Measurements from ENCODE around the gene NUBPL.
"Not testable (repeated sequence)": the region's sequence is repeated elsewhere in the genome, so short reads cannot be mapped to it uniquely, and the experiment has no call there.

Gene NUBPL

DNA sequence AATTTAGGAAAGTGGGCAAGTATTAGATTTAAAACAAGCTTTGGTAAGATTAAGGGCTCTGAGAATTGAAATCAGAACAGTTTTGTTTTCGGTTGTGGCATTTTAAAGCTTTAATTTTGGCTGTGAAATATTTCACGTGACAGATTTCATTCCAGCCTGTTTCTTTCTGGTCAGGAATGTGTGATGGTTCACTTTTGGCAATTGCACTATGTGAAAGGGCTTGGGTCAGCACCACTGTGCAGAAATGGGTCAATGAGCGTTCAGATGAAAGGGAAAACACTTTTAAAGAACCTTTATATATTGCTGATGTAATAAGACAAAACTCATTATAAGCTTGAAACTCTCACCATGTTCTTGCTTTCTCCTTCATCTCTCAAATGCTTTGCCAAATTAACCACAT, 17.1 kb downstream of the NUBPL start:
- DNase-seq (ENCODE audit: low spot score): no peak

GRCh38 chr14:31578792-31579501, 17.7 kb downstream of the NUBPL start:
- no peak for DNase-seq (ENCODE audit: low spot score)

DNA sequence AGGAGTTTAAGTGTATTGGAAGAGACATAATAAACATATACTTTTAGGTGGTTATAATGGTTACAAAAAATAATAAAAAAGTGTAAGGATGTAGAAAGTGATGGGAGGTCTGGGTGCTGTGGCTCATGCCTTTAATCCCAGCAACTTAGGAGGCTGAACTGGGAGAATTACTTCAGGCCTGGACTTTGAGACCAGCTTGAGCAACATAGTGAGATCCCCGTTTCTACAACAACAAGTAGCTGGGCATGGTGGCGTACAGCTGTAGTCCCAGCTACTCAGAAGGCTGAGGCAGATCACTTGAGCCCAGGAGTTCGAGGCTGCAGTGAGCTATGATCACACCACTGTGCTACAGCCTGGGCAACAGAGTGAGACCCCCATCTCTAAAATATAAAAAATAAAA, 19.0 kb downstream of the NUBPL start:
- no peak for DNase-seq (ENCODE audit: low spot score)

DNA sequence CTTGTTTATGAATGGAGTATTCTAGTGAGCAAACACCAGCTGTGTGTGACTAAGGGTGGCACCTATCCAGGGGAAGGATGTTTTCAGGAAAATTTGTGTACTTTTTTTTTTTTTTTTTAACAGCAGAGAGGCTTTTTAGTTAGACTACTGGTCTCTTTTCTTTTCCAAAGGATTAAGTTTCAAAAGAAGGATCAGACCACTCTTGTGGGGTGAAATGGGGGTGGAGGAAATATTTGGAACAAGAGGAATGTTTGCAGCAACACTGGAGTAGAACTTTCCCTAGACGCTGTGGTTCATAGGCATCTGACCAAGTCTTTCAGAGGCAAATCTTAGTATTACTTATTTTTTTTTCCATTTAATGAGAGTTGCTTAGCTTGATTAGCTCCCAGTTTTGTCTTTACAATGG, 21.1 kb downstream of the NUBPL start:
- DNase-seq (ENCODE audit: low spot score): no peak

- DNase-seq (ENCODE audit: low spot score): no peak
Measured at GRCh38 chr14:31582836-31583452, 21.7 kb downstream of the NUBPL start.

GRCh38 chr14:31590206-31590605, 29.0 kb downstream of the NUBPL start:
- DNase-seq (ENCODE audit: low spot score): no peak

DNA sequence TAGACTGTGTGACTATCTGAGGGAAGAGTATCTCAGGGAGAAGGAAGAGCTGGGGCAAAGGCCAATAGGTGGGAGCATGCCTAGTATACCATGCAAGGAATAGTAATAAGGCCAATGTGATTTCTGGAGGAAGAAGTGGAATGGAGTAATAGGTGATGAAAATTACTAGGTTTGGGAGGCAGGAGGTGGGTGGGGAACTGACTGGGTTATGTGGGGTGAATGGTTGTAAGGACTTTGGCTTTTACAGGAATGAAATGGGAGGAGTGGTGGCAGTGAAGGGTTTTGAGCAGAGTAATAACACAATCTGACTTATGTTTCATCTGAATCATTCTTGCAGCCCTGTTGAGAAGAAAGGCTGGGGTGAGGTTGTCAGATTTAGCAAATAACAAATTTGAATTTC, 30.9 kb downstream of the NUBPL start:
- no peak for DNase-seq (ENCODE audit: low spot score)

GRCh38 chr14:31592631-31593030, 31.4 kb downstream of the NUBPL start:
- no peak for DNase-seq (ENCODE audit: low spot score)

DNA sequence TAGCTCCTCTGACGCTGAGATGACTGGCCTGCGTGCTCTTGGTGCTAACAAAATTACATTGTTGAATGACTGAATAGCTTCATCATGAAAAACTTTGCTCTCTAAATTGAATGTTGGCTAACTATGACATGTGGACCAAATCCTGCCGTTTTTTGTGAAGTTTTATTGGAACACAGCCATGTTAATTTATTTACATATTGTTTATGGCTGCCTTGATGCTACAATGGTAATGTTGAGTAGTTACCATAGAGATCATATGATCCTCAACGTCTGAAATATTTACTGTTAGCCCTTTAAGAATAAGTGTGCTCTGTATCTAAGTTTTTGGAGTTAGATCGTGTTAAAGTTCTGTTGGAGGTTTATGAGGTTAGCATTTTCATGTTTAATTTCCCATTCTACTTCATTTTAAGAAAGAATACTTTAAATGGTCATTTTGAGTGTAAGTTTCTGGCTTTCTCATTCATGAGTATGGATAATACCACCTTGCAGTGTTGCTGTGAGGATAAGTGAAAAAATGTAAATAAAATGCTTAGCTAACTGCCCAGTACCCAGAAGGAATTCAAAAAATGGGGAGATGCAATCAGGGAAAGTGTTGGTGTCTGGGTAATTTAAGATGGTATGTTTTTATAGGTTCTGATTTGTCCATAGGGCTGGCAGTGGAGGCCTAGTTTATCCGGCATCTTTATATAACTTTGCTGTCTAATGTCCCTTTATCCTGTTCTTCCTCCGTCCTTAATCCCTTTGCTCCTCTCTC, 35.3 kb downstream of the NUBPL start:
- no peak for DNase-seq (ENCODE audit: low spot score)

GRCh38 chr14:31605702-31606101, 44.5 kb downstream of the NUBPL start:
- no peak for DNase-seq (ENCODE audit: low spot score)

GRCh38 chr14:31611778-31612433, 50.7 kb downstream of the NUBPL start:
- no peak for DNase-seq (ENCODE audit: low spot score)

DNA sequence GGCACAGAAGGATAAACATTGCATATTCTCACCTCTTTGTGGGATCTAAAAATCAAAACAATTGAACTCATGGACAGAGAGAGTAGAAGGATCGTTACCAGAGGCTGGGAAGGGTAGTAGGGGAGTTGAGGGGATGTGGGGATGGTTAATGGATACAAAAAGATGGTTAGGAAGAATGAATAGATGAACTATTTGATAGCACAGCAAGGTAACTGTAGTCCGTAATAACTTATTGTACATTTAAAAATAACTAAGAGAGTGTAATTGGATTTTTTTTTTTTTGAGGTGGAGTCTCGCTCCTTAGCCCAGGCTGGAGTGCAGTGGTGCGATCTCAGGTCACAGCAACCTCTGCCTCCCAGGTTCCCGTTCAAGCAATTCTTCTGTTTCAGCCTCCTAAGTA, 52.0 kb downstream of the NUBPL start:
- DNase-seq (ENCODE audit: low spot score): no peak

DNA sequence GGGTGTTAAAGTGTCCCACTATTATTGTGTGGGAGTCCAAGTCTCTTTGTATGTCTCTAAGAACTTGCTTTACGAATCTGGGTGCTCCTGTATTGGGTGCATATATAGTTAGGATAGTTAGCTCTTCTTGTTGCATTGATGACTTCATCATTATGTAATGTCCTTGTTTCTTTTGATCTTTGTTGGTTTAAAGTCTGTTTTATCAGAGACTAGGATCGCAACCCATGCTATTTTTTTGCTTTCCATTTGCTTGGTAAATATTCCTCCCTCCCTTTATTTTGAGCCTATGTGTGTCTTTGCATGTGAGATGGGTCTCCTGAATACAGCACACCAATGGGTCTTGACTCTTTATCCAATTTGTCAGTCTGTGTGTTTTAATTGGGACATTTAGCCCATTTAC, 57.7 kb downstream of the NUBPL start:
- DNase-seq (ENCODE audit: low spot score): not testable (repeated sequence)

- DNase-seq (ENCODE audit: low spot score): no peak
Measured at GRCh38 chr14:31619440-31619839, 58.2 kb downstream of the NUBPL start.

- not testable (repeated sequence) for DNase-seq (ENCODE audit: low spot score)
Measured at GRCh38 chr14:31620898-31621297, 59.7 kb downstream of the NUBPL start.

DNA sequence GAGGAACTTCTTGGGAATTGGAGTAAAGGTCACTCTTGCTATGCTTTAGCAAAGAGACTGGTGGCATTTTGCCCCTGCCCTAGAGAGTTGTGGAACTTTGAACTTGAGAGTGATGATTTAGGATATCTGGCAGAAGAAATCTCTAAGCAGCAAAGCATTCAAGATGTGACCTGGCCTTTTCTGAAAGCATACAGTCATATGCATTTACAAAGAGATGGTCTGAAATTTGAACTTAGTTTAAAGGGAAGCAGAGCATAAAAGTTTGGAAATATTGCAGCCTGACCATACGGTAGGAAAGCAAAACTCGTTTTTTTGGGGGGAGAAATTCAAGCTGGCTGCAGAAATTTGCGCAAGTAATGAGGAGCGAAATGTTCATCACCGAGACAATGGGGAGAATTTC, 60.9 kb downstream of the NUBPL start:
- DNase-seq (ENCODE audit: low spot score): no peak

GRCh38 chr14:31652900-31653299, 91.7 kb downstream of the NUBPL start:
- DNase-seq (ENCODE audit: low spot score): not testable (repeated sequence)

DNA sequence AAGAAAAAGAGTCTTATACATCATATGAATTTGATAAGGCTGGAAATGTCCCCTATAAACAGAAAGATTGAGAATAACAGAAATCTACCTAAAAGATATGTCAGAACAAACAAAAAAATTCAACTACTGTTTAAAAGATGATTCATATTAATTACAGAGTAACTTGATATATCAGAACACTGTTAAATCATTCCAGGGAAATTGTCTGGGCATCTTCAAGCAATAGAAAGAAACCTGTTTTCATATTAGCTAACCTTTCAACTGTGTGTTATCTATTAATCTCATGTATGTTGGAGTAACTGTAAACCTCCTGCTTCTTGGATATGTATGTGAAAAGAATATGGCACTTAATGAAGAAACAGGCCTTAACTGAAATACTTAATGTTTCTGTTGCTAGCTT, 96.7 kb downstream of the NUBPL start:
- DNase-seq (ENCODE audit: low spot score): no peak

GRCh38 chr14:31659278-31659677, 98.1 kb downstream of the NUBPL start:
- DNase-seq (ENCODE audit: low spot score): no peak

- DNase-seq (ENCODE audit: low spot score): no peak
Measured at GRCh38 chr14:31660191-31660590, 99.0 kb downstream of the NUBPL start.

DNA sequence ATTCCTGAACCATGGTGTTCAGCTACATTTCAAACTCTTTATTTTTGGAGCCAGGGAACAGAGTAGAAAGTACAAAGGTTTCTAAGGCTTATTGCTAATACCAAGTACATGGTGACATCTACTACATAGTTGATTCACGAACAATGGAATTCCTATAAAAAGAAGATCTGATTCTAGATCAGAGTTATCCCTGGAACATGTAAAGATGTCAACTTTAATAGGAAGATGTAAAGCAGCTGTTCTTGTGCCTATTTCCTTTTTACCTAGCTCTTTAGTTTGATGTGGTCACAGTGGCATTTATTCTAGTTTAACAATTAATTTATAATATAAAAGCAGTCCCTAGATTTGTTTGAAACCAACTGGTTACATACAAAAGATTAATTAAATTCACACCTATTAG, 99.5 kb downstream of the NUBPL start:
- DNase-seq (ENCODE audit: low spot score): no peak

GRCh38 chr14:31668348-31668747, 107.1 kb downstream of the NUBPL start:
- DNase-seq (ENCODE audit: low spot score): no peak

DNA sequence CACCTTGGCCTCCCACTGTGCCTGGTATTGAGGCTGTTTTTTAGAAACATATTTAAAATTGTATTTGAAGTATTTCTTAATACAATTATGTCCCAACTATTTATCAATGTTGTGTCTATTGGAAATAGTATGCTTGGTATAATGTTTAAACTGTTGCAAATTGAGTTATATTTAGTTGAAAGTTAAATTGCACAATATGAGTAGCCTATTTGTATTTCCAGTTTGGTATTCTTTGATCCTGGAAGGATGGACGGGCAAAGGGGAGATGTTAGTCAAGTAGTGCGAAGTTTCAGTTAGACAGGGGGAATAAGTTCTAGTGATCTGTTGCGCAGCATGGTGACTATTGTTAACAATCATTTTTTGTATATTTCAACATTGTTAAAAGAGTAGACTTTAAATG, 111.5 kb downstream of the NUBPL start:
- no peak for DNase-seq (ENCODE audit: low spot score)
